ENCODE measurements around the gene MYL7.

Gene MYL7

GRCh38 chr7:44185729-44186128, 44.6 kb upstream of the MYL7 start:
- no peak for DNase-seq (ENCODE audit: low spot score)

GRCh38 chr7:44184873-44185446, 43.8 kb upstream of the MYL7 start:
- no peak for TF ChIP-seq CTCF (IDR thresholded peaks at IDR 0.05; ENCODE audit: extremely low read depth, missing control alignments)

More at GRCh38 chr7:44185729-44186128, 44.6 kb upstream of the MYL7 start:
- no peak for TF ChIP-seq CTCF (IDR thresholded peaks at IDR 0.05; ENCODE audit: extremely low read depth, missing control alignments)

GRCh38 chr7:44184206-44184872, 43.2 kb upstream of the MYL7 start:
- no peak for DNase-seq (ENCODE audit: low spot score)
- no peak for TF ChIP-seq CTCF (IDR thresholded peaks at IDR 0.05; ENCODE audit: extremely low read depth, missing control alignments)

More at GRCh38 chr7:44184873-44185446, 43.8 kb upstream of the MYL7 start:
- no peak for DNase-seq (ENCODE audit: low spot score)

- DNase-seq (ENCODE audit: low spot score): no peak
- no peak for TF ChIP-seq CTCF (IDR thresholded peaks at IDR 0.05; ENCODE audit: extremely low read depth, missing control alignments)
Observed at GRCh38 chr7:44183386-44183785, 42.3 kb upstream of the MYL7 start.

- no peak for TF ChIP-seq CTCF (IDR thresholded peaks at IDR 0.05; ENCODE audit: extremely low read depth, missing control alignments)
- no peak for DNase-seq (ENCODE audit: low spot score)
Observed at GRCh38 chr7:44182827-44183226, 41.7 kb upstream of the MYL7 start.

GRCh38 chr7:44180631-44181030, 39.5 kb upstream of the MYL7 start:
- TF ChIP-seq CTCF (IDR thresholded peaks at IDR 0.05; ENCODE audit: extremely low read depth, missing control alignments): no peak
- DNase-seq (ENCODE audit: low spot score): no peak

- DNase-seq (ENCODE audit: low spot score): no peak
Observed at GRCh38 chr7:44177570-44178131, 36.5 kb upstream of the MYL7 start.

More at GRCh38 chr7:44177570-44178131, 36.5 kb upstream of the MYL7 start:
- no peak for TF ChIP-seq CTCF (IDR thresholded peaks at IDR 0.05; ENCODE audit: extremely low read depth, missing control alignments)

Data from GM20000 (cell line).